K562 (cell line): ENCODE measurements around the gene CEACAM20. TPM values are rescaled to one million over a fixed set of nuclear protein-coding genes. Genes with fewer than 3 reads are reported as not detected.

Experiments
- ATAC-seq: fragments of 200-7000 bp; cut with Tn5 transposase; 3 replicates; pipeline ENCODE4 v1.9.1; 2020; ENCODE audit warnings: moderate library complexity
- BruUV-seq: library from RNA; stranded (reverse); fragments of 400-500 nt; replicated peaks from 2 replicates; lab custom pipeline; 2021; lab: Mats Ljungman, UMichigan
- CTCF ChIA-PET: fragments of 300-600 bp; formaldehyde crosslinking; extraction: SDS; loops from one replicate; lab custom pipeline; 2021; ENCODE audit warnings: low intra/inter-chr PET ratio; lab: Yijun Ruan, JAX
- POLR2A ChIA-PET: fragments of 300-600, 350-650 bp; sonication (Branson Sonifier 250); formaldehyde crosslinking; extraction: SDS; loops from one replicate; lab custom pipeline; 2021; ENCODE audit warnings: antibody characterized with exemption, inconsistent platforms; lab: Yijun Ruan, JAX
- DNase-seq, 4 experiments: peaks; one replicate each; pipeline versions ENCODE4 v3.0.0 to v3.0.0-alpha.2; 2011 to 2018; ENCODE audit warnings: low spot score in 3 of 4, mixed read lengths in 3 of 4; ENCODE audit errors: extremely low read depth in 1 of 4
- FAIRE-seq: peaks from 2 replicates; lab custom pipeline; 2011; peaks lifted over from hg19 to GRCh38; lab: Jason Lieb, UNC
- H2AFZ ChIP-seq: 2 replicates; pipeline ENCODE4 v1.6.0; 2011; ENCODE audit warnings: low read depth, low read length, control low read depth, inconsistent platforms
- H3K27ac ChIP-seq: fragments of 200-600 bp; 3 replicates; pipeline ENCODE4 v1.8.0; 2011; ENCODE audit warnings: low read depth, mild to moderate bottlenecking, control low read depth, inconsistent platforms, low read length, moderate library complexity, mixed read lengths; ENCODE audit errors: extremely low read depth
- H3K27me3 ChIP-seq, 2 experiments: fragments of 300-600 bp in 1 of 2; 2 replicates in 1 of 2; 3 replicates in 1 of 2; pipeline versions ENCODE4 v1.6.0 to v1.8.0; 2011; ENCODE audit warnings: inconsistent platforms in 2 of 2, low read length in 2 of 2, mild to moderate bottlenecking in 1 of 2, mixed read lengths in 1 of 2, moderate library complexity in 1 of 2; ENCODE audit not compliant: control insufficient read depth in 2 of 2, insufficient read depth in 2 of 2
- H3K36me3 ChIP-seq: fragments of 300-600 bp; 3 replicates; pipeline ENCODE4 v1.8.0; 2011; ENCODE audit warnings: mild to moderate bottlenecking, low read length, inconsistent platforms; ENCODE audit not compliant: control insufficient read depth, insufficient read depth
- H3K4me1 ChIP-seq, 2 experiments: fragments of 200-600 bp in 1 of 2; replicated peaks in 1 of 2; 2 replicates in 1 of 2; 3 replicates in 1 of 2; pipeline versions ENCODE4 v1.5.1 to v1.8.0; 2011; ENCODE audit warnings: inconsistent platforms in 2 of 2, low read length in 2 of 2, mild to moderate bottlenecking in 1 of 2, mixed read lengths in 1 of 2, moderate library complexity in 1 of 2; ENCODE audit not compliant: control insufficient read depth in 2 of 2, insufficient read depth in 2 of 2
- H3K4me2 ChIP-seq: 2 replicates; pipeline ENCODE4 v1.6.1; 2011; ENCODE audit warnings: low read length, control low read depth, inconsistent platforms, mixed read lengths; ENCODE audit not compliant: insufficient read depth
- H3K4me3 ChIP-seq: fragments of 200-600 bp; sonication (generic), shearing (Covaris generic); 2 replicates; pipeline ENCODE4 v1.5.1; 2016; ENCODE audit warnings: control low read depth, inconsistent platforms
- H3K79me2 ChIP-seq: fragments of 200-600 bp; 3 replicates; pipeline ENCODE4 v1.8.0; 2011; ENCODE audit warnings: low read length, inconsistent platforms; ENCODE audit not compliant: control insufficient read depth, insufficient read depth
- H3K9ac ChIP-seq, 2 experiments: 2 replicates each; pipeline versions ENCODE4 v1.6.0 to v1.6.1; 2011; ENCODE audit warnings: low read depth in 2 of 2, low read length in 2 of 2, control low read depth in 1 of 2, inconsistent platforms in 1 of 2, mild to moderate bottlenecking in 1 of 2, mixed read lengths in 1 of 2; ENCODE audit not compliant: insufficient read depth in 1 of 2
- H3K9me1 ChIP-seq: one replicate; pipeline ENCODE4 v1.6.0; 2011; ENCODE audit warnings: inconsistent platforms, mild to moderate bottlenecking, low read length, moderate library complexity; ENCODE audit not compliant: control insufficient read depth, insufficient read depth
- H3K9me3 ChIP-seq: replicated peaks from 2 replicates; pipeline ENCODE4 v1.5.1; 2011; ENCODE audit warnings: low read depth, low read length, inconsistent platforms; ENCODE audit not compliant: control insufficient read depth, insufficient read depth
- H4K20me1 ChIP-seq: replicated peaks from 2 replicates; pipeline ENCODE4 v1.6.1; 2011; ENCODE audit warnings: low read length, inconsistent platforms, mixed read lengths; ENCODE audit not compliant: control insufficient read depth, insufficient read depth
- CGGBP1 ChIP-seq: fragments of 250-450 bp; sonication (Bioruptor Pico); IDR thresholded peaks from 2 replicates; pipeline ENCODE4 v1.9.0; 2021; ENCODE audit warnings: mild to moderate bottlenecking
- CUX1 ChIP-seq: fragments of 200-800 bp; sonication (Bioruptor generic); IDR thresholded peaks from 2 replicates; pipeline ENCODE4 v1.6.1; 2016; ENCODE audit warnings: missing genetic modification characterization, missing compliant biosample characterization
- HNRNPLL ChIP-seq: fragments of 200-400 bp; formaldehyde crosslinking; IDR thresholded peaks from 2 replicates; pipeline ENCODE4 v1.6.1; 2017; ENCODE audit warnings: low read length, low read depth, mild to moderate bottlenecking; ENCODE audit not compliant: poor library complexity, severe bottlenecking
- TBP ChIP-seq: optimal IDR thresholded peaks from 2 replicates; pipeline ENCODE3; 2011; ENCODE audit warnings: low read depth, low read length, improper control_type of control experiment
- ZNF175 ChIP-seq: fragments of 200-800 bp; sonication (Bioruptor generic); IDR thresholded peaks from 2 replicates; pipeline ENCODE4 v1.6.1; 2016; ENCODE audit warnings: low read depth, mild to moderate bottlenecking, missing genetic modification characterization, missing compliant biosample characterization
- ZNF764 ChIP-seq: fragments of 250-450 bp; sonication (Bioruptor Pico); IDR thresholded peaks from 2 replicates; pipeline ENCODE4 v1.4.0; 2020; ENCODE audit warnings: low read depth, mild to moderate bottlenecking, moderate library complexity
- WGBS: fragments of 100-300 bp; shearing (Covaris generic); methylation state at CpG from one replicate; pipeline ENCODE4 v1.1.6; 2016; ENCODE audit warnings: low coverage, mixed read lengths; ENCODE audit not compliant: insufficient coverage; ENCODE audit errors: missing lambda C conversion rate; 5-methylcytosine and 5-hydroxymethylcytosine counted together
- in situ Hi-C: fragments of 300-500 bp; cut with MboI; formaldehyde crosslinking; loops from 4 replicates; pipeline ENCODE4 v1.15.0; 2018; ENCODE audit warnings: inconsistent platforms, mixed read lengths
- intact Hi-C: fragments of 100-400 bp; cut with micrococcal nuclease; formaldehyde crosslinking; loops from 2 replicates; pipeline ENCODE4 v1.14.2; 2022
- polyA plus RNA-seq, 8 experiments: library from polyadenylated mRNA; depleted of rRNA in 4 of 8; stranded (reverse) in 5 of 8; unstranded in 3 of 8; fragments of >200 nt; fragmentation: Nextera tagmentation in 2 of 8; fragmentation: Illumina TruSeq in 1 of 8; extraction: Ambion mirVana in 2 of 8; extraction: Trizol in 1 of 8; gene quantifications; 2 replicates each; pipeline versions ENCODE4 v1.2.1 to v1.2.3, GENCODE V29; 2011 to 2014; ENCODE audit warnings: inconsistent platforms in 1 of 8, missing spikeins in 1 of 8
- total RNA-seq, 7 experiments: library from RNA; depleted of rRNA in 6 of 7; stranded (reverse); fragments of >200 nt in 6 of 7; fragmentation: Illumina TruSeq in 2 of 7; extraction: Trizol in 2 of 7; gene quantifications; 2 replicates each; pipeline versions ENCODE4 v1.2.1 to v1.2.3, GENCODE V29; 2011 to 2021; ENCODE audit warnings: low replicate concordance in 1 of 7

Gene CEACAM20
- total and polyA plus RNA-seq, 9 of the 15 experiments (the other 6 are each of a cell fraction or from before 2014, with no cell fraction given): not detected

- Histone ChIP-seq H3K9ac (peak overlapping the region in 1 of 2 experiments; percentile 61; a peak in 1 of 4 replicates), H3K27ac (no peak overlapping the region), H3K4me2 (no peak overlapping the region), H3K9me1 (no peaks in the 10 kb centered on the region), H3K4me3 (no peak overlapping the region), H2AFZ (no peak overlapping the region), H3K9me3 (no peaks in the 10 kb centered on the region), H3K27me3 (no peaks in the 10 kb centered on the region), H4K20me1 (no peaks in the 10 kb centered on the region), H3K36me3 (no peaks in the 10 kb centered on the region), H3K79me2 (no peaks in the 10 kb centered on the region), H3K4me1 (peaks cover 12 to 33% of the 10 kb centered on the region in 2 experiments)
- no TSS peak for BruUV-seq
- 41% methylated on average over 5 of the region's 5 CpGs for WGBS
- no peak for DNase-seq
- intact Hi-C loops (loop anchor here (2.0 to 10.0 kb wide), 3 partner anchors 113 to 275 kb away; partner anchors contain the start of gene NECTIN2), in situ Hi-C loops (loop anchor here (5.0 kb wide), 3 partner anchors 85 to 205 kb away; partner anchors contain the start of gene CBLC)
- peak; percentile 43; the same call in 2 of the 3 replicates for ATAC-seq
- no peak for FAIRE-seq
- ChIA-PET CTCF (interaction anchor here (2.6 kb wide), 1 partner anchor 86 kb away, joined by 14 read pairs; no protein-coding TSS in a partner anchor), POLR2A (interaction anchor here (0.7 kb wide), 1 partner anchor 66 kb away, joined by 3 read pairs; no protein-coding TSS in a partner anchor)
- no peak for TF ChIP-seq CUX1
- no peak for TF ChIP-seq CGGBP1
- TF ChIP-seq ZNF175 (CRISPR knock-in tag): no peak
- no peak for TF ChIP-seq TBP
- TF ChIP-seq HNRNPLL: no peak
- TF ChIP-seq ZNF764 (CRISPR knock-in tag): no peak
These were observed 42.5 kb upstream of the CEACAM20 start for GRCh38 chr19:44571830-44572580.
